GM18502 (cell line): Measurements from ENCODE around the gene PI3.

Source experiments
- ATAC-seq: cut with Tn5 transposase; IDR thresholded peaks from one replicate; pipeline ENCODE4 v1.9.1; 2021; ENCODE audit warnings: mild to moderate bottlenecking; ENCODE audit not compliant: unreplicated experiment, poor library complexity

Gene PI3

DNA sequence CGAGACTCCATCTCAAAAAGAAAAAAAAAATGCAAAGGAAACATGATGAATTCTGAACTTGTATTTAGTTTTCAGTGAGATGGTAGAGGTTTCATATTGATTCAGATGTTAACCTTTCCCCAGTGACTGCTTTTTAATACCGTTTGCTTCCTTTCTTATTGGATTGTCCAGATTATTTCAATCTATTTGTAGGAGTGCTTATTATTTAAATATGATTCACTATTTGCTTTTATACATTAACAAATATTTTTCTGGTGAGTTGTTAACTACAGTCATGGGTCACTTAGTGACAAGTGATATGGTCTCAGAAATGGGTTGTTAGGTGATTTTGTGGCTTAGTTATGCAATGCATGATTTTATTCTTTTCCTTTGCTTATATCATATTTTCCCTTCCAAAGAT lies 8.4 kb downstream of the PI3 start:
- no peak for ATAC-seq

DNA sequence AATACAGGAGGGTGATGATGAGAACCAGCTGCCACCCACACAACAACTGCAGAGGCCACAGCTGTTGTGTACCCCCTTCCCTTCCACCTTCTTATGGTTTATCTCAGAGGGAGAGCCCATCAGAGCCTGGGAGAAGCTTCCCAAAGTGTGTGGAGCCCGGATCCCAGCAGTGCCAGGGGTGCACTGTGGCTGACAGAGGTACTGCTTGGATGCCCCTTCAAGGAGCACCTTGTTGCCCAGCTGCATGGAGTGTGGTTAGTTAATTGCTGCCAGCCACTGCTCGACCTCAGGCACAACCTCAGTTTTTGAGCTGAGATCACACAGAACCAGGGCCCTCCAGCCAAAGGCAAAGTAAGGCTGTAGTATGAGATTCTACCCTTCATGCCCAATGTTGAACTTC lies 13.0 kb downstream of the PI3 start:
- ATAC-seq, result no peak

DNA sequence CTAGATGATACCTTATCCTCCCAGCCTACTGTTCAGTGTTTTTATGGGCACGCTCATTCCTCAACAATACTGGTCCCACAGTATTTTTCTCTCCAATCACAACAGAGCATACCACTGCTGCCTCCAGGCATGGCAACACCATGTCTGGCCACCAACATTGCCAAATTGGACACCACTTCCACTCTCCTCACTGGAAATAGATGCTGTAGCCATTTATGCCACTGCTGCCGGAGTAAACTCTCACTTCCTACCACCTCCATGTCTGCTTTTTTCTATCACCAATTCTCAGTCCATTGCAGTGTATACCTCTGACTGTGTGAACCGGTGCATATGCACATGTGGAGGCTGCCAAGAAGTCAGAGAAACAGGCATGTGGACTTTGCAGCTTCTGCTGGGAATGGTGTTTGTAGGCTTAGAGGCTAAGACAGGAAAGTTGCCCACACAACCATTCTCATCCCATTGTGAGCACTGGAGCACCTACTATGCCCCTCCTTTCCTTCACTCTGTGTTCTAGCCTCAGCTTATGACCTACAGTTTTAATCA lies 14.4 kb downstream of the PI3 start:
- no peak for ATAC-seq

DNA sequence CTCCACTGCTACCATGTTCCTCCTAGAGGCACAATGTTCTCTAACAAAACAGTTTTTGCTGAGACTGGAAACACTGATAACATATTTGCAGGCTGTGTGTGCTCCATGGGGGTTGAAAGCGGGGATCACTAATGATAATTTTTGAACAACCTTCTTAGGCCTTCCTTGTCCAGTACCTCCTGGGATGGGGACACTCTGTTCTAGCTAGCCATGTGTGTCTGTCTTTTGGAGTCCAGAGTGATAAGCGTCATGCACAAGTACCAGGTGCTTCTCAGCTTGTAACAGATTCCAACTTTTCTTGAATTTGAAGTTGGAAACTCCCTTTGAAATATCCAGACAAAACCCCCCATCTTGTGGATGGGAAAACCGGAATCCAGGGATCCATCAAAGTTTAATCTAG lies 15.2 kb downstream of the PI3 start:
- ATAC-seq, result no peak

DNA sequence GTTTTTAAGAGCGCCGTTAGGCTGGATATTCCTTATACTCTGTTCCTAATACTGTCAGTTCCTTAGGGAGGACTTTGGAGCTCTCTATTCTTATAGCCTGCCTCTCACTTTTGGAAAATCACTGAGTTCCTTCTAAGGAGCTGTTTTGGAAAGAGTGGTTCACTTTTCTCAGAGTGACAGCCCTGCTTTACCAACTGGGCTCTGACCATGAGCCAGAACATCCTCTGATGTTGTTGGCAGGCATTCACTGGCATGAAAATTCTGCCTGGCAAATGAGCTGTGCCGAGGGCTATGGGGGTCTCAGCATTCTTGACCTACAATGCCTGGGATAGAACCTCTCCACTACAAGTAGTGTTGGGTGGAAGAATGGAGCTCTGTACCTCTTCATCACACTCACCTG lies 17.2 kb downstream of the PI3 start:
- ATAC-seq, result no peak

DNA sequence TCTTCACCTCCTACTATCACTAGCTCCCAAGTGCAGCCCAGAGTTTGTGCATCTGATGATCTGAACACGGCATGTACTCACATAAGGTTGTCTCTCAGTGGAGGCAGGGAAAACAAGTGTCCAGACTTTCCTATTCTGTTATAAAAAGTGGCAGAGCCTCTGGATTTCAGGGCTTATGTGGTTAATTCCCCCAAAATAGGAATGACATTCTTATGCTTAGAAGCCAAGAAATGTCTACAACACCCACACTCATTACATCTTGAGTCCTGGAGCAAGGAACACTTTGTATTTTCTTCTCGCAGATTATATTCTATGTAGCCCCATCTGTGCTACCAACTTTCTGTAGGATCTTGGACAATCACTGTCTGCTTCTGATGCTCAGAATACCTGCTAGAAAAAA lies 18.6 kb downstream of the PI3 start:
- no peak for ATAC-seq

DNA sequence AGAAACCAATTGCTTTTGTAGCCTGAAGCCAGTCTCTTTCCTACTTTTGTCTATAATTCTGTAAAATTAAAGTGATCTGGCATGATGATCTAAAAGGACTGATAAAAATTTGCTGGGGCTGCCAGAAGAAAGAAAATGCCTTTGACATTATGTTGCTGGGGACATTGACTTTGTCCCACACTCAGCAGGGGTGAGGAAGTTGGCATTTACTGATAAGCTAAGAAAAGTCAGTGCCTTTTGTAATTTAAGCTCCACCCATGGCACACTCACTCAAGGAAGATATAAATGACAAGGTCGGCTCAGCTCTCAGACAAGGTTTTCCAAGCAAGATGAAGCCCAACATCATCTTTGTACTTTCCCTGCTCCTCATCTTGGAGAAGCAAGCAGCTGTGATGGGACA lies 32.0 kb downstream of the PI3 start, which contains the start of gene SEMG1:
Gene SEMG1 (plus strand): TSS at position 309 of the 400 bp plus-strand sequence. CDS start 21 bp downstream, at position 330.
- no peak for ATAC-seq

DNA sequence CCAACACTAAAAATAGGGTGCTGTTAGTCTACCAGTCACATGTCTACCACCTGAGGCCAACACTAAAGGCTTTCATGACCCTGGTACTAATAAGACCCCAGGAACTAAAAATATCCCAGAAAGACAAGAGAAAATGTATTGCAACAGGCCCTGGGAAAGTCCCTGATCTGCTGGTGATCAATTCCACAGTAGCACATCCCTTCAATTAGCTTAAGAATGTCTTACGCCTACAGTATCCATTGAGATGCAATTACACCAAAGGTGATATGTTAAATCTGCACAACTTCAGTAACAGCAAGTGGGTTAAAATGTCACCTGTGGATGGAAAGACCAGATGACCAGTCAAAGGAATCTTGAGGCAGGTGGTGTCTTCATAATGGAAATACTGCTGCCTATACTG lies 35.2 kb downstream of the PI3 start:
- ATAC-seq, result no peak

DNA sequence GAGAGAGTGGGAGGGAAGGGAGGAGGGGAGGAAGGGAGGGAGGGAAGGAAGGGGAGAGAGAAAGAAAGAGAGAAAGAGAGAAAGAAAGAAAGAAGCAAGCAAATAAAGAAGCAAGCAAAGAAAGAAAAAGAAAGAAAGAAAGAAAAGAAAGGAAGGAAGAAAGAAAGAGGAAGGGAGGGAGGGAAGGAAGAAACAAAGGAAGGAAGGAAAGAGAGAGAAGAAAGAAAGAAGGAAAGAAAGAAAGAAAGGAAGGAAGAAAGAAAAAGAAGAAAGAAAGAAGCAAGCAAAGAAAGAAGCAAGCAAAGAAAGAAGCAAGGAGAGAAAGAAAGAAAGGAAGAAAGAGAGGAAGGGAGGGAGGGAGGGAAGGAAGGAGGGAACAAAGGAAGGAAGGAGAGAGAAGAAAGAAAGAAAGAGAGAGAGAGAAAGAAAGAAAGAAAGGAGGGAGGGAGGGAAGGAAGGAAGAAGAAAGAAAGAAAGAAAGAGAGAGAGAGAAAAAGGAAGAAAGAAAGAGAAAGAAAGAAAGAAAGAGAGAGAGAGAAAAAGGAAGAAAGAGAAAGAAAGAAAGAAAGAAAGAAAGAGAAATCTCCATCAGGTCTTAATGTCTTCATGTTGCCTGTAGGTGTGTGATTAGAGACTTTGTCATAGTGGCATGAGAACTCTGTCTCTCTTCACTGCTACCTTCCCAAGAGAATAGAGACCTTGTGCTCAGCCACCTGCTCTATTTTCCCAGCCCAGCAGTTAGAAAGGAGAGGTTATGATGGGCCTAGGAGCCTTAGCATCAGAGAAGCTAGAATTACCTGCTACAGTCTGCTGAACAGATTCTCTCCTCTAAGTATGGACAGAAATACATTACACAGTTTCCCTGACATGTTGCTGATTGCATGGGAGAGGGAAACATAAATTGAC lies 37.1 kb downstream of the PI3 start:
- no peak for ATAC-seq

DNA sequence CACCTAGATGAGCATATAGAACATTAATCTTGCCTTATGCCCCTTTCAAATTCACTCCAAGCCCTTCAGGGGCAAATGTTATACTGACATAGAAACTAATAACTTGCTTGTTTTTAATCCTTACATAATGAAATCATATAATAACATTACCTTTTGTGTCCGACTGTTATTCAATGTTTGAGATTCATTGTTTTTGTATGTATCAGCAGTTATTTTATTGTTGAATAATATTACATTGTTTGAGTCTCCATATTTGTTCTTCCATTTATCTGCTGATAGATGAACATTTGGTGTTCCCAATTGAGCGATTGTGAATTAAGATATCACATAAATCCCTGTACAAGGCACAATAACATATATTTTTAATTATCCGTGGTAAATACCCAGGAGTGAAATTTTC lies 38.1 kb downstream of the PI3 start:
- ATAC-seq, result no peak

DNA sequence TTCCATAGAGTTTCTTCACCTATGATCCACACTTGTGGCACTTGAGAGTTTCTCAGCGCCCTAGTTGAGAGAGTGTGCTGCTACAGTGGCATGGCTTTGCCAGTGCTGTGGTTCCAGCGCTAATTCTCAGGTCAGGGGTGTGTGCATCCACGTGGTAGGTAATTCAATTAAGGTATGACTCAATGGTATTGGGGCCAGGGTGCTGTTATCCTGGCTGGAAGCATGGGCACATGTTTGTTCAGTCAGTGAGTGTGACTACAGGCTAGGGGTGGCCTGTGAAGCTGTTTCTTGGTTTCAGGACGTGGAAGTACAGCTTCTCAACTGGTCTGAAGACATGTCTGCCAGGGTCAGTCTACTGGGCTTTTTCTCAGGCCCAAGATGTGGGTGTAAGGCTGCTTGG lies 43.4 kb downstream of the PI3 start:
- no peak for ATAC-seq

DNA sequence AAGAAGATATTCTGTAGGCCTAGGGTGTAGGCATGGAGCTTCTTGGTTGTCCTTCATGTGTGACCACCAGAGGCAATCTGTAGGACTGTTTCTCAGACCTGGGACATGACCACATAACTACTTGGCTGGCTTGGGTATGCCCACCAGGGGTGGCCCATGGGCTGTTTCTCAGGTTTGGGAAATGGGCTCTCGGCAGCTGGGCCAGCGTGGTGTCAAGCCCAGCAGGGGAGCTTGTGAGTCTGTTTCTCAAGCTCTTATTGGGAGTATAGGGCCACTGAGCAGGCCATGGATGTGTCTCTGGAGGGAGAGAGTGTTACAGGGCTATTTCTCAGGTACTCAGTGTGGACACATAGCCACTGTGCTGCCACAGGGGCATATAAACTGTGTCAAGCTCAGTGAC lies 43.9 kb downstream of the PI3 start:
- ATAC-seq, result no peak

DNA sequence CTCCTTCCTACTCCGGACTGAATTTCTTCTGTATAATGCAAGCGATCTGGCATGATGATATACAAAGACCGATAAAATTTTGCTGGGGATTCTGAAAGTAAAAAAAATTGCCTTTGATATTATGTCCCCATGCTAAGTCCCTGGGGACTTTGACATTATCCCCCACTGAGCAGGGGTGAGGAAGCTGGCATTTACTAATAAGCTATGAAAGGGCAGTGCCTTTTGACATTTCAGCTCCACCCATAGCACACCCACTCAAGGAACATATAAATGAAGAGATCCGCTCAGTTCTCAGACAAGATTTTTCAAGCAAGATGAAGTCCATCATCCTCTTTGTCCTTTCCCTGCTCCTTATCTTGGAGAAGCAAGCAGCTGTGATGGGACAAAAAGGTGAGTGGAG lies 46.4 kb downstream of the PI3 start, which contains the start of gene SEMG2:
Gene SEMG2 (plus strand): TSS at position 298 of the 400 bp plus-strand sequence. CDS start 17 bp downstream, at position 315.
- ATAC-seq, result no peak

DNA sequence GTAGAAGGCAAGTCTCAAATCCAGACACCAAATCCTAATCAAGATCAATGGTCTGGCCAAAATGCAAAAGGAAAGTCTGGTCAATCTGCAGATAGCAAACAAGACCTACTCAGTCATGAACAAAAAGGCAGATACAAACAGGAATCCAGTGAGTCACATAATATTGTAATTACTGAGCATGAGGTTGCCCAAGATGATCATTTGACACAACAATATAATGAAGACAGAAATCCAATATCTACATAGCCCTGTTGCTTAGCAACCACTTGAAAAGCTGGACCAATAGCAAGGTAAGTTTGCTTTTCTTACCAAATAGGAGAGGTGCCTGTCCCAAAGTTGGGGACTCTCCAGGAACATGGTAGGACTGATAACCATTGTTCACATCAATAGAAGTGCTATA lies 48.4 kb downstream of the PI3 start:
- ATAC-seq, result no peak
